ENCODE results near the gene KCND1. TPM values are rescaled to one million over a fixed set of nuclear protein-coding genes. Genes with fewer than 3 reads are reported as not detected.
A peak's percentile ranks its signal among the peaks of the same experiment; 100 is the strongest.
"Not testable (repeated sequence)": the region's sequence is repeated elsewhere in the genome, so short reads cannot be mapped to it uniquely, and the experiment has no call there.

Gene KCND1
- 0.51 and 0.71 TPM in 2 replicates for polyA plus RNA-seq (2014; cell fraction: cytosol; rRNA removed)
- polyA plus RNA-seq (2014; cell fraction: nucleus; rRNA removed), result 5.2 and 7.2 TPM in 2 replicates

- peak; percentile 55 for DNase-seq (ENCODE audit: low spot score)
These were observed at the start of gene KCND1 for GRCh38 chrX:48971249-48972219. KCND1 (minus strand) TSS chrX:48971844; CDS start chrX:48970271, 1,573 bp downstream.

- DNase-seq (ENCODE audit: low spot score), result no peak
These were observed 48.1 kb upstream of the KCND1 start for GRCh38 chrX:49019599-49020249.

GRCh38 chrX:49019050-49019449 is 47.4 kb upstream of the KCND1 start:
- DNase-seq (ENCODE audit: low spot score), result no peak

GRCh38 chrX:49003696-49004095 is 32.1 kb upstream of the KCND1 start:
- no peak for DNase-seq (ENCODE audit: low spot score)

GRCh38 chrX:49002091-49002935 is 30.7 kb upstream of the KCND1 start, which contains the start of gene GRIPAP1:
GRIPAP1 (minus strand) TSS chrX:49002264; CDS start chrX:49002229, 35 bp downstream.
- DNase-seq (ENCODE audit: low spot score), result peak; percentile 92

- peak; percentile 29 for DNase-seq (ENCODE audit: low spot score)
These were observed 30.0 kb upstream of the KCND1 start for GRCh38 chrX:49001521-49002090.

GRCh38 chrX:49000636-49001035 is 29.0 kb upstream of the KCND1 start:
- DNase-seq (ENCODE audit: low spot score), result no peak

- no peak for DNase-seq (ENCODE audit: low spot score)
These were observed 27.4 kb upstream of the KCND1 start for GRCh38 chrX:48999030-48999429.

- DNase-seq (ENCODE audit: low spot score), result no peak
These were observed 26.7 kb upstream of the KCND1 start for GRCh38 chrX:48998391-48998790.

- no peak for DNase-seq (ENCODE audit: low spot score)
These were observed 26.2 kb upstream of the KCND1 start for GRCh38 chrX:48997865-48998264.

- no peak for DNase-seq (ENCODE audit: low spot score)
These were observed 25.8 kb upstream of the KCND1 start for GRCh38 chrX:48997455-48997854.

GRCh38 chrX:48996969-48997368 is 25.3 kb upstream of the KCND1 start:
- DNase-seq (ENCODE audit: low spot score), result no peak

- no peak for DNase-seq (ENCODE audit: low spot score)
These were observed 20.7 kb upstream of the KCND1 start for GRCh38 chrX:48992341-48992740.

GRCh38 chrX:48989483-48989882 is 17.8 kb upstream of the KCND1 start:
- no peak for DNase-seq (ENCODE audit: low spot score)

- no peak for DNase-seq (ENCODE audit: low spot score)
These were observed 12.3 kb upstream of the KCND1 start for GRCh38 chrX:48983896-48984295.

- no peak for DNase-seq (ENCODE audit: low spot score)
These were observed 11.4 kb upstream of the KCND1 start for GRCh38 chrX:48983081-48983480.

GRCh38 chrX:48981178-48981577 is 9.5 kb upstream of the KCND1 start:
- DNase-seq (ENCODE audit: low spot score), result no peak

GRCh38 chrX:48980341-48980740 is 8.7 kb upstream of the KCND1 start:
- DNase-seq (ENCODE audit: low spot score), result not testable (repeated sequence)

- no peak for DNase-seq (ENCODE audit: low spot score)
These were observed 6.6 kb upstream of the KCND1 start for GRCh38 chrX:48978226-48978625.

GRCh38 chrX:48976086-48976485 is 4.4 kb upstream of the KCND1 start:
- no peak for DNase-seq (ENCODE audit: low spot score)

GRCh38 chrX:48975541-48975940 is 3.9 kb upstream of the KCND1 start:
- no peak for DNase-seq (ENCODE audit: low spot score)
